HG03460 (cell line): ENCODE measurements around the gene OGFRL1.
"Not testable (repeated sequence)": the region's sequence is repeated elsewhere in the genome, so short reads cannot be mapped to it uniquely, and the experiment has no call there.

Experiments used
- ATAC-seq: cut with Tn5 transposase; IDR thresholded peaks from one replicate; pipeline ENCODE4 v1.9.1; 2021; ENCODE audit not compliant: unreplicated experiment

The OGFRL1 gene

GRCh38 chr6:71288228-71289038 lies at the start of gene OGFRL1:
OGFRL1 (plus strand) TSS chr6:71288811; CDS start chr6:71288937, 126 bp downstream.
- peak; percentile 79 for ATAC-seq

- ATAC-seq = no peak
These were observed 48.9 kb upstream of the OGFRL1 start for GRCh38 chr6:71239694-71240093.

GRCh38 chr6:71245265-71246049 lies 43.2 kb upstream of the OGFRL1 start:
- no peak for ATAC-seq

DNA sequence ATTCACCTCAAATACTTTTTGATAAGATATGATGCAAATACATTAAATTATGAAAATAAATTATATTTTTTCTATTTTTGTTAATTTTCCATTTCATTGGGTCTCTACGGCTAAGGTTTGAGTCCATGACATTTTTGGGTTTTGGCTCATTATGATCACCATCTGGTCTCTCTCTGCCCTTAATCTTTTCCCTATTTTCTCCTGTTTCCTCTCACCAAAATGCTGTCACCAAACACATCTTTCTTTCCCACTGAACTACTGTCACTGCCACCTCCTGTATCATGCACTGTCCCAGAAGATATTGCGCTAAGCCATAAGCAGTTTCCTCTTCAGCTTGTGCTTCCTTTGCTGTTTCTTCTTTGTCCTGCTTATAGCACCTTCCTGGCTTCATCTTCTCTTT lies 42.0 kb upstream of the OGFRL1 start:
- no peak for ATAC-seq

- ATAC-seq = peak; percentile 90
These were observed 40.3 kb upstream of the OGFRL1 start for GRCh38 chr6:71248306-71248765.

GRCh38 chr6:71248878-71249544 lies 39.6 kb upstream of the OGFRL1 start:
- no peak for ATAC-seq

DNA sequence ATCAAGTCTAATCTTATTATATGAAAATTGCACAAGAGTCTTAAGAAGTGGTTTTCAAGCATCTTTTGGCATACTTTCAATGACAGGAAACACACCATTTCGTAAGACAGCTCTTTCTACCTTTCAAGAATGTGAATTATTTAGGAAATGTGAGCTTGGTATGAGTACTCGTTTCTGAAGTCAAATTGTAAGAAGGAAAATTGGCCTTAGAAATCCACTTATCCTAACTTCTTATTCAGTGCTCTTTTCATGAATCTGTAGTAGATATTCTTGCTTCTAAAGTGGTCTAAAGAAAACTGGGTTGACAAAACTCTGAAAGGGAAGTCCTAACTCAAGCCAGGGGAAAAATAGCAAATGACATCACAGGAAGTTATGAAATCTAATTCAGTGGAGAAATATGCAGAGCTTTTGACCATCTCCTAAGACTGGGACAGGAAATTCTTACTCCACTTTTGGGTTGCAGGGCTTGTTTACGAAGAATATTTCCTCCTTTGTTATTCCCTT lies 38.5 kb upstream of the OGFRL1 start:
- no peak for ATAC-seq

- no peak for ATAC-seq
These were observed 36.2 kb upstream of the OGFRL1 start for GRCh38 chr6:71252410-71252809.

GRCh38 chr6:71252960-71253359 lies 35.7 kb upstream of the OGFRL1 start:
- no peak for ATAC-seq

DNA sequence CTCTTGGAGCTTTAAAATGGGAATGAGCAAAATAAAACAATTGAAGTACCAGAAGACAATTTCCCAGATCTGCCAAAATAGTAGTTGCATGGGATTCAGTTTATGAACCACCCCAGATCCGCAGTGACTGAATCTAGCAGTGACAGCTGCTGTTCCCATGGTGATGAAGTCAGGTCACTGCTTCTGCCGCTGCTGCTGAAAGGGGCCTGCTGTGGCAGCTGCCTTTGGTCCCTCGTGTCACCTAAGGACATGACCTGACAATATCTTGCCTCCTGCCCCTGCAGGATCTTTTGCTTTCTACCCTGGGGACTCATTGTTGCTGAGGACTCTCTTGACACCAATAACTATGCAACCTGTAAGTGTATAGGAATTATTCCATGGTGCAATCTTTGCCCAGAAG lies 34.3 kb upstream of the OGFRL1 start:
- no peak for ATAC-seq

DNA sequence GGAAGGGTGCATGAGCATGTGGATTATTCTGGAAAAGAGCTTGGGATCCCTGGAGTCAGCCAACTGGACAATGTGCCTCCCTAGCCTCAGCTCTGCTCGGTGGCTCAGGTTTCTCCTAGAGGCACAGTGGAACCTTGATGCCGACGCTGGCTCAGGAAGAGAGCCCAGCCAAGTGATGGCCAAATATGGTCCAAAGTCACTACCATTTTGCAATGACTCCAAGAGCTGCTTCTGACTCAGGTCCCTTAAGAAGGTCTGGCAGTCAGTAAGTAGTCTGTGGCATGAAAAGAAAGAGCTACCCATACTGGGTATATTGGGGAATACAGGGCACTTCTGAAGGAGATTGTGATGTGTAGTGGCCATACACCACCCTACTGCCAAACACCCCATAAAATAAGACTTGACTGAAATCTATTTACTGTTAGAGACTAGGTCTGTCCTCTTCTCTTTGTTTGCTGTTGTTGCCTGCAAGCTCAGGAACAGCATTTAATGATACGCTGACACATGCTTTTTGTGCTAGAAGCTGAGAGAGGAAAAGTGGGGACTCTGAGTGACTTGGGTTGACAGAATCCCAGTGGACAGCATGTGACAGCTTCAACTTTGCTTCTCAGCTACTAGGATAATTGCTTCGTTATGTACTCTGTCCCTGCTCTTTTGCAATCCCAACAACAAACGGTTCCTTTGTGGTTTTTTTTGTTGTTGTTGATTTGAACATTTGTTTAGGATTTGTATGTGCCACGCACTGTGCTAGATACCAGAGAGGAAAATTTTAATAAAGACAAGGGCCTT lies 30.3 kb upstream of the OGFRL1 start:
- ATAC-seq = no peak

DNA sequence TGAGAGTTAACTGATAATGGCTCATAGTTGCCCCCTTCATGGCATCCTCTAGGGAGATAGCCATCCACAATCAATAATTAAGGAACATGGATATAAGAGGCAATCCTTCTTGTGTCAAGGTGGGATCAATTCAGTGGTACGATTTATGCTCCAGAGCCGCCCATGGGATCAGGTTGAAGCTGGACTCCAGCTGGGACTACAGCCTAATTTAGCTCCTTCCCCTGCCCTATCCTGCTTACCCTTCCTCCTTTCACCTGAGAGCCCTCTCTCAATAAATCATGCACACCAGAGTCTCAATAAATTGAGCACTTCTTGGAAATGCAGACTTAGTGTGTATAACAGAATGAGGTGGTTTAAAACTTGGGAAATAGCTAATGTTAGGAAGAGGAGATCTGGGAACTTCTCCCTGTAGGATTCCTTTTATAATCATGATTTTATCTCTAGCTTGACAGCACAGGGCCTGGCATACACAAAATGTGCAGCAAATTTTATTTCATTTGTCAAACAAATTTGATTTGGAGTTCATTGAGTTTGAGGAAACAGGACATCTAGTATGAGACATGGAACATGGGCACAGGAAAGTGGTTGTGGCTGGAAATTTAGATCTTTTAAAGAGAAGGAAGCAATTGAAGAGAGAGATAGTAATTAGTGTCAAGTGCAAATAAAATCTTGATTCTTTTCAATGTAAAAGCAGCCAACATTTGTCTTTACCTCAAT lies 28.6 kb upstream of the OGFRL1 start:
- no peak for ATAC-seq

- no peak for ATAC-seq
These were observed 25.7 kb upstream of the OGFRL1 start for GRCh38 chr6:71262914-71263313.

DNA sequence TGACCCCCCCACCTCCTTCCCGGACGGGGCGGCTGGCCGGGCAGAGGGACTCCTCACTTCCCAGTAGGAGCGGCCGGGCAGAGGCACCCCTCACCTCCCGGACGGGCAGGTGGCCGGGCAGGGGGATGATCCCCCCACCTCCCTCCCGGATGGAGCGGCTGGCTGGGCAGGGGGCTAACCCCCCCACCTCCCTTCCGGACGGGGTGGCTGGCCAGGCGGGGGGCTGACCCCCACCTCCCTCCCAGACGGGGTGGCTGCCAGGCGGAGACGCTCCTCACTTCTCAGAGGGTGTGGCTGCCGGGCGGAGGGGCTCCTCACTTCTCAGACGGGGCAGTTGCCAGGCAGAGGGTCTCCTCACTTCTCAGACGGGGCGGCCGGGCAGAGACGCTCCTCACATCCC lies 22.2 kb upstream of the OGFRL1 start:
- ATAC-seq = not testable (repeated sequence)

DNA sequence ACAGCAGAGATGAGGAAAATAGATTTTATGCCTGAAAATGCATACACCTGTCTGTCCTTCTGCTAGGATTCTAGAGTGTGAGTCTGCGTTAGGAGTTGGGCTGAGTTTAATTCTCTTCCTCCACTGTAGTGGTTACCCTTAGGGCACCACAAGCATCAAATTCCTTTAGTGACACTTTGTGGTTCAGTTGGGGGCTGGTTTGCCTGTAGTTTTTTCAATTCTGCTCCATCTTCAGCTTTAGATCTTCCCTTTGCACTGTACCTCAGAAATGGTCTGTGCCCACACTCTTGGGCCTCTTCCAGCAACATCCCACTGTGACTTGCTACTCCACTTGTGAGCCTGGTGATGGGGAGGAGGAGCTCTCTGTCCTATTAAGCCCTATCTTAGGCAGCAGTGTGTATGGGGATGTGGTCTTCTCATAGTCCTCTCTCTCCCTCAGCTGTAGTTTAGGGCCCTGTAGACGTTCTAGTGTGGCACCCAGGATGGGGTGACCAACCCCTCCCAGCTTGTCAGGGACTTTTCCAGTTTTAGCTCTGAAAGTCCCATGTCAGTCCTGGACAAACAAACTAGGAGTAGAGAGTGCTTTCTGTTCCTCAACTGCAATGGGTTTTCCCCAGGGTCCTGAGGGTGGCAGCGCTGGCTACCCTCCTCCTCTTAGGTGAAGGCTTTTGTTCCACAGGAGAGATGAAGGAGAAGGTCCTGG lies 19.7 kb upstream of the OGFRL1 start:
- peak; percentile 86 for ATAC-seq

GRCh38 chr6:71277926-71278600 lies 10.5 kb upstream of the OGFRL1 start:
- no peak for ATAC-seq

GRCh38 chr6:71279321-71279720 lies 9.3 kb upstream of the OGFRL1 start:
- no peak for ATAC-seq

DNA sequence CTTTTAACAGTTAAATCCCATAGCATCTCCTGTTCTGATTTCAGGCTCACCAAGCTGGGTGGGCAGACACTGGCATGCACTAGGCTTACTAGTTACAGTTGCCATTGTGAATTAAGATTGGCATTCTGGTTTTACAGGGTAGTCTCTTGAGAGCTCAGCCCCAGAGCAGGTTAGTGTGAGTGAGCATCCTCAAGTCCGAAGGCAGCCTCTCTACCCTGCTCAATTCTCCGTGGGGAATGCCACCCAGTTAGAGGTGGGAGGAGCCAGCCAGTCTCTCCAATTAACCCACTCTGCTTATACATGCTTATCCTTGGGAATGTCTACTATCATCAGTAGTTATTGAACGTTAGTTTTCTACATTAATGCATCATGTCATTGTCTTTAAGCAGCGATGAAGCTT lies 8.9 kb upstream of the OGFRL1 start:
- no peak for ATAC-seq

DNA sequence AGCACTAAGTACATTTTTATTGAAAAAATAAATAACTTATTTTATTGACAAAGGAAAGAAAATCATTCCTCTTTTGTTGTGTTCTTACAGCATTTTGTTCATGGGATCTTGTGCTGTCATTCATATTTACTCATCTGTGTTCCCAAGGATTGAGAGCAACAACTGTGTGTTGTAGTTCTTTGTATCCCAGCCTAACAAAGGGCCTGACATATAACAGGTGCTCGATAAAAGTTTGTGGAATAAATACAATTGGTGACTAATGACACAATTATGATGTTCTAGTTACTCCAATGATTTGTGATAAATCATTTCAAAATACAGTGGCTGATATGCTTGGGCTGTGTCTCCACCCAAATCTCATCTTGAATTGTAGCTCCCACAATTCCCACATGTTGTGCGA lies 7.9 kb upstream of the OGFRL1 start:
- no peak for ATAC-seq
